ENCODE data around the gene TWIST2. TPM values are rescaled to one million over a fixed set of nuclear protein-coding genes. Genes with fewer than 3 reads are reported as not detected.
A peak's percentile ranks its signal among the peaks of the same experiment; 100 is the strongest.

TWIST2 gene
- polyA plus RNA-seq, 3 donors, result 0.43 to 0.49 (median 0.43) TPM

- no peak overlapping the region for H2AFZ ChIP-seq (ENCODE audit: insufficient read depth, low read depth, low read length, poor library complexity, severe bottlenecking)
- no peak overlapping the region for H3K4me3 ChIP-seq (replicated peaks in 1 of 3; ENCODE audit: low read depth in 2 of 3, low read length in 3 of 3)
- no peaks in the 10 kb centered on the region for H3K36me3 ChIP-seq (replicated peaks in 1 of 2; ENCODE audit: control insufficient read depth in 1 of 2, insufficient read depth in 2 of 2, low read length in 2 of 2)
- Mint-ChIP-seq H3K4me1 (no peaks in the 10 kb centered on the region), H3K9me3 (peaks cover 0 to 5% (median 3%) of the 10 kb centered on the region in 7 donors), H3K36me3 (no peaks in the 10 kb centered on the region), H3K4me3 (peak overlapping the region in 1 of 2 donors; percentile 39), H3K27me3 (ENCODE audit: low read depth in 3 of 3) (peaks cover 19 to 48% (median 22%) of the 10 kb centered on the region in 3 donors), H3K27ac (no peak overlapping the region)
- no peaks in the 10 kb centered on the region for H3K4me1 ChIP-seq (ENCODE audit: control insufficient read depth in 1 of 2, insufficient read depth in 2 of 2, low read length in 2 of 2)
- H3K27me3 ChIP-seq (ENCODE audit: control insufficient read depth in 2 of 2, insufficient read depth in 2 of 2, low read length in 2 of 2), result peaks cover 4 to 9% of the 10 kb centered on the region in 2 donors
- intact Hi-C loops (cut with micrococcal nuclease), result no loop called here
- H3K4me2 ChIP-seq (replicated peaks; ENCODE audit: extremely low read depth, low read length, poor library complexity, severe bottlenecking), result no peak overlapping the region
- no peaks in the 10 kb centered on the region for H4K20me1 ChIP-seq (ENCODE audit: insufficient read depth, low read length)
- WGBS (ENCODE audit: insufficient coverage), result 62% methylated on average over 3 of the region's 3 CpGs
- H3K27ac ChIP-seq (ENCODE audit: low read depth in 1 of 2, low read length in 2 of 2), result no peak overlapping the region
- no peaks in the 10 kb centered on the region for H3K79me2 ChIP-seq (ENCODE audit: insufficient read depth, low read length)
- H3K9ac ChIP-seq (ENCODE audit: insufficient read depth, low read length, poor library complexity, severe bottlenecking), result no peak overlapping the region
- DNase-seq, result no peak
- no peaks in the 10 kb centered on the region for H3K9me3 ChIP-seq (replicated peaks in 1 of 2; ENCODE audit: control insufficient read depth in 1 of 2, insufficient read depth in 1 of 2, low read length in 2 of 2)
- no peak for TF ChIP-seq CTCF (IDR thresholded peaks at IDR 0.05)
These were observed 12.9 kb upstream of the TWIST2 start for GRCh38 chr2:238834982-238835381.

- no peak for TF ChIP-seq CTCF (IDR thresholded peaks at IDR 0.05)
- intact Hi-C loops (cut with micrococcal nuclease), result no loop called here
- Histone ChIP-seq H3K27me3 (ENCODE audit: control insufficient read depth in 2 of 2, insufficient read depth in 2 of 2, low read length in 2 of 2) (peaks cover 4 to 7% of the 10 kb centered on the region in 2 donors), H3K27ac (ENCODE audit: low read depth in 1 of 2, low read length in 2 of 2) (no peak overlapping the region), H3K4me2 (replicated peaks; ENCODE audit: extremely low read depth, low read length, poor library complexity, severe bottlenecking) (no peak overlapping the region), H3K9me3 (replicated peaks in 1 of 2; ENCODE audit: control insufficient read depth in 1 of 2, insufficient read depth in 1 of 2, low read length in 2 of 2) (no peaks in the 10 kb centered on the region), H3K4me1 (ENCODE audit: control insufficient read depth in 1 of 2, insufficient read depth in 2 of 2, low read length in 2 of 2) (no peaks in the 10 kb centered on the region), H3K4me3 (replicated peaks in 1 of 3; ENCODE audit: low read depth in 2 of 3, low read length in 3 of 3) (no peak overlapping the region), H4K20me1 (ENCODE audit: insufficient read depth, low read length) (no peaks in the 10 kb centered on the region), H3K9ac (ENCODE audit: insufficient read depth, low read length, poor library complexity, severe bottlenecking) (no peak overlapping the region), H3K36me3 (replicated peaks in 1 of 2; ENCODE audit: control insufficient read depth in 1 of 2, insufficient read depth in 2 of 2, low read length in 2 of 2) (no peaks in the 10 kb centered on the region), H2AFZ (ENCODE audit: insufficient read depth, low read depth, low read length, poor library complexity, severe bottlenecking) (no peak overlapping the region), H3K79me2 (ENCODE audit: insufficient read depth, low read length) (no peaks in the 10 kb centered on the region)
- H3K4me1 Mint-ChIP-seq, result no peaks in the 10 kb centered on the region
- H3K27me3 Mint-ChIP-seq (ENCODE audit: low read depth in 3 of 3), result peaks cover 20 to 50% (median 24%) of the 10 kb centered on the region in 3 donors
- H3K4me3 Mint-ChIP-seq, result no peak overlapping the region
- WGBS (ENCODE audit: insufficient coverage), result 58% methylated on average over 7 of the region's 7 CpGs
- peaks cover 0 to 5% (median 3%) of the 10 kb centered on the region in 7 donors for H3K9me3 Mint-ChIP-seq
- DNase-seq, result no peak
- no peaks in the 10 kb centered on the region for H3K36me3 Mint-ChIP-seq
- H3K27ac Mint-ChIP-seq, result no peak overlapping the region
These were observed 12.1 kb upstream of the TWIST2 start for GRCh38 chr2:238835726-238836301.

All from CD14-positive monocyte (primary cell).